ENCODE results near the gene MGAT5B. TPM values are rescaled to one million over a fixed set of nuclear protein-coding genes. Genes with fewer than 3 reads are reported as not detected.

The MGAT5B gene
- total RNA-seq, 4 donors from 2014 or later: 0.12 to 0.63 TPM; not detected in 2

DNA sequence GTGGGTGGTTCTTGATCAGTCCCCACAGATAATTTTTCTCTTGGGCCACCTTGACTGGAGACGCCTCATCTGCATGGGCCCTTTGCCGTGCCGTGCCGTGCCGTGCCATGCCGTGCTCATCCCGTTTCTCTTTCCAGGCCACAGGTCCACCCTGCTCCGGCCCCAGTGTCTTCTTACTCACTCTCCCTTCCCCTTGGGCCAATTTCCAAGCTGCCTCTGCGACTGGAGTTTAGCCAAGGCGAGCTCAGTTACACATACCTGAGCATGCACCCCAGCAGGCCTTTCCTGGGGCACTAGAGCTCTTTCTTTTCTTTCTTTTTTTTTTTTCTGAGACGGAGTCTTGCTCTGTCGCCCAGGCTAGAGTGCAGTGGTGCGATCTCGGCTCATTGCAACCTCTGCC is 40.5 kb upstream of the MGAT5B start:
- ATAC-seq (ENCODE audit: low FRiP score) (peak; percentile 49), DNase-seq (ENCODE audit: low spot score) (no peak)
- TF ChIP-seq, protein P1, sequence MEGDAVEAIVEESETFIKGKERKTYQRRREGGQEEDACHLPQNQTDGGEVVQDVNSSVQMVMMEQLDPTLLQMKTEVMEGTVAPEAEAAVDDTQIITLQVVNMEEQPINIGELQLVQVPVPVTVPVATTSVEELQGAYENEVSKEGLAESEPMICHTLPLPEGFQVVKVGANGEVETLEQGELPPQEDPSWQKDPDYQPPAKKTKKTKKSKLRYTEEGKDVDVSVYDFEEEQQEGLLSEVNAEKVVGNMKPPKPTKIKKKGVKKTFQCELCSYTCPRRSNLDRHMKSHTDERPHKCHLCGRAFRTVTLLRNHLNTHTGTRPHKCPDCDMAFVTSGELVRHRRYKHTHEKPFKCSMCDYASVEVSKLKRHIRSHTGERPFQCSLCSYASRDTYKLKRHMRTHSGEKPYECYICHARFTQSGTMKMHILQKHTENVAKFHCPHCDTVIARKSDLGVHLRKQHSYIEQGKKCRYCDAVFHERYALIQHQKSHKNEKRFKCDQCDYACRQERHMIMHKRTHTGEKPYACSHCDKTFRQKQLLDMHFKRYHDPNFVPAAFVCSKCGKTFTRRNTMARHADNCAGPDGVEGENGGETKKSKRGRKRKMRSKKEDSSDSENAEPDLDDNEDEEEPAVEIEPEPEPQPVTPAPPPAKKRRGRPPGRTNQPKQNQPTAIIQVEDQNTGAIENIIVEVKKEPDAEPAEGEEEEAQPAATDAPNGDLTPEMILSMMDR (IDR thresholded peaks at IDR 0.05): no peak

DNA sequence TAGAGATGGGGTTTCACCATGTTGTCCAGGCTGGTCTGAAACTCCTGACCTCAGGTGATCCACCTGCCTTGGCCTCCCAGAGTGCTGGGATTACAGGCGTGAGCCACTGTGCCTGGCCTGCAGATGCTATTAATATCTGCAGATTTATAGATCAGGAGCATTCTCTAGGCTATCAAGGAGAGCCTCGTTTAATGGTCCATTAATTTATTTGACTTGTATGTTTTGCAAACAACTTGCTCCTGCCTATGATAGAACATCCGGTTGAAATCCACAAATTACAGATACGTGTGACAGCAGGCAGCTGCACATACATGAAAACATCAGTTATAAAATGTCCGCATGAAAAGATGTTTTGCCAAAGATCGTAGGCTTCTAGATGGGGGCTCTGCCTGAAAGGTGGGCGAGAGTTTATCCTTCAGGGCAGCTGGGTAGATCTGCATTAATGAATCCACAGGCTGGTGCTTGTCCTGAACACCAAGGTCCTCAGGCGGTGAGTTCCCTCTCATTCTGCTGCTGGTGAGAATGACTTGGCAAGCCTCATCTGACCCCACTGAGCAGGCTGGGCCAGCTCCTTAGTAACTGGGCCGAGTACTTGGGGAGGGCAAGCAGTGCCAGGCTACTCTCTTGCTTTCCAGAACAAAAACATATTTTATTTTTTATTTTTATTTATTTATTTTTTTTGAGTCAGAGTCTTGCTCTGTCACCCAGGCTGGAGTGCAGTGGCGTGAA is 37.1 kb upstream of the MGAT5B start:
- TF ChIP-seq, protein P1 (IDR thresholded peaks at IDR 0.05): no peak
- DNase-seq (ENCODE audit: low spot score): no peak
- ATAC-seq (ENCODE audit: low FRiP score): no peak

DNA sequence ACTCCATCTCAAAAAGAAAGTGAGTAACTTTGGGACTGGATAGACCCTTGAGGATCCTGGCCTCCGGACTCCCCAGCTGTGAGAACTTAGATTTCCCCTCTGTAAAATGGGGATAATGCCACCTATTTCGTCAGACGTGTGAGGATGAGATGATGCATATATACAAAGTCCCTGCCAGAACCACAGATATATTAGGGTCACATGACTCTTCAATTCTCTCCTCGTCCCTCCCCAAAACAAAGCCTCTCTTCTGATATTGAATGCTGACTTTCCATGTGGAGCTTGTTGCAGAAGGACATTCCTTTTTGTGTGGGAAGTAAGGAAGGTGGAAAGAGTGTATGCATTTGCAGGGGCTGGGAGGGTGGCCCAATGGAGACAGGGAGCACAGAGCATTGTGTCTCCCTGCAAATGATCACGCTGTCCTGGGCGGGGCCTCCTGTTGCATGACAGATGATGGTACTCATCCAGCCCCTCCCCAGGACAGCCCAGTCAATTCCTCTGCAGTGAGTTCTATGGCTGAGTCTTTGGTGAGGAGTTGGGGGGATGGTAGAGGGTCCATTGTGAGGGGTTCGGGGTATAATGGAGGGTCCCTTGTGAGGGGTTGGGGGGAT is 35.1 kb upstream of the MGAT5B start:
- TF ChIP-seq, protein P1 (IDR thresholded peaks at IDR 0.05): no peak
- DNase-seq (ENCODE audit: low spot score) (no peak), ATAC-seq (ENCODE audit: low FRiP score) (no peak)

DNA sequence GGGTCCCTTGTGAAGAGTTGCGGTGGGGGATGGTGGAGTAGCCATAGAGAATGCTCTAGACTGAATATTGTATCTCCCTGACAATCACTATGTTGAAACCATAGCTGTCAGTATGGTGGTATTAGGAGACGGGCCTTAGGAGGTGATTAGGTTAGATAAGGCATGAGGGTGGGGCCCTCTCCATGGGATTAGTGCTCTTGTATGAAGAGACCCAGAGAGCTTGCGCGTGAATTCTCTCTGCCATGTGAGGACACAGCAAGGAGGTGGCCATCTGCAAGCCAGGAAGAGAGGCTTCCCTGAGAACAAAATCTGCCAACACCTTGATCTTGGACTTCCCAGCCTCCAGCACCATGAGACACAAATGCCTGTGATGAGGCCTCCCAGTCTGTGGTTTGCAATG is 34.5 kb upstream of the MGAT5B start:
- DNase-seq (ENCODE audit: low spot score) (no peak), ATAC-seq (ENCODE audit: low FRiP score) (no peak)
- TF ChIP-seq, protein P1 (IDR thresholded peaks at IDR 0.05): no peak

DNA sequence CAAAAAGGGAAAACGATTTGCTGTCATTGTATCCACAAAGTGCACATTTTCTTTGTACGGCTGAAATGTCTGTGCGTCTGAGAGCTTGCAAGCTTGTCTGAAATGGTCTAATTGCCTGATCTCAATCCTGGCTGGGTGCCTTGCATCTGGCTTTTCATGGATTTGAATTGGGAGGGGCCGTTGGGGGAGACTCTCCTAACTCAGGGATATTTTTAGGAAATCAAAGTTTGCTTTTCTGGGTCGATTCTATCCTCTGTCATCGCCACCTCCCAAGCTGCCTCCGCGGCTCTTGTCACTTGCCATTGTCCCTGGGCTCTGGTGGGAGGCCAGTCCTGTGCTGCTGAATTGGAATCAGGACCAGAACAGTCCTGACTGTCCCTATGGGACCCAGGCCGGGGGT is 33.3 kb upstream of the MGAT5B start:
- TF ChIP-seq, protein P1 (IDR thresholded peaks at IDR 0.05): no peak
- no peak for ATAC-seq (ENCODE audit: low FRiP score)

DNA sequence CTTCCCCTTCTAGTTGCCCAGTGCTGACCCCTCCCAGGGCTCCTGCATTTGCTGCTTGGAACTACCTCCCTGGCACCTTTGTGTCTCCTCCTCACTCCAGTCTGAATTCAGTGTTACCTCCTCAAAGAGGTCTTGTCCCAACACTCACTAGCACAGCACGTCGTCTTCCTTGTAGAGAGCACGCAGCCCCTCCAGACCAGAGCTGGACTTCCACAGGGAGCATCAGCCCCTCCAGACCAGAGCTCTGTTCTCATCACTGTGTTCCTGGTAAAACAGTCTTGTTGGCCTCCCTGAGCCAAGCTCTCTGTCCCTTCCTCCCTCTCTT is 27.8 kb upstream of the MGAT5B start:
- ATAC-seq (ENCODE audit: low FRiP score) (no peak), DNase-seq (ENCODE audit: low spot score) (no peak)
- TF ChIP-seq, protein P1 (IDR thresholded peaks at IDR 0.05): no peak

More for the DNA sequence above, 33.3 kb upstream of the MGAT5B start:
- DNase-seq (ENCODE audit: low spot score): no peak

Measured in omental fat pad (tissue), 4 donors.